ACC112 (cell line): ENCODE results near the gene LY86.

Source experiments
- H2AFZ ChIP-seq: fragments of 200-600 bp; sonication (generic); one replicate; pipeline ENCODE4 v1.6.0; 2017; ENCODE audit warnings: antibody characterized with exemption, low read length; ENCODE audit not compliant: unreplicated experiment
- H3K27ac ChIP-seq: fragments of 200-600 bp; sonication (generic); 2 replicates; pipeline ENCODE4 v1.5.1; 2014; ENCODE audit warnings: low read depth, mild to moderate bottlenecking, antibody characterized with exemption, low read length, moderate library complexity
- H3K27me3 ChIP-seq: fragments of 200-600 bp; sonication (generic); 2 replicates; pipeline ENCODE4 v1.6.1; 2014; ENCODE audit warnings: mild to moderate bottlenecking, antibody characterized with exemption, low read length, moderate library complexity, mixed read lengths; ENCODE audit not compliant: insufficient read depth
- H3K36me3 ChIP-seq: fragments of 200-600 bp; sonication (generic); 2 replicates; pipeline ENCODE4 v1.6.1; 2016; ENCODE audit warnings: mild to moderate bottlenecking, antibody characterized with exemption, low read length, moderate library complexity, mixed read lengths; ENCODE audit not compliant: insufficient read depth
- H3K4me1 ChIP-seq: fragments of 200-600 bp; sonication (generic); one replicate; pipeline ENCODE4 v1.6.1; 2016; ENCODE audit warnings: low read length, mixed read lengths; ENCODE audit not compliant: insufficient read depth, unreplicated experiment, control insufficient read depth
- H3K4me3 ChIP-seq: fragments of 200-600 bp; sonication (generic); 2 replicates; pipeline ENCODE4 v1.5.1; 2014; ENCODE audit warnings: mild to moderate bottlenecking, low read depth, low read length
- H3K79me2 ChIP-seq: fragments of 200-600 bp; sonication (generic); one replicate; pipeline ENCODE4 v1.6.0; 2016; ENCODE audit warnings: low read length; ENCODE audit not compliant: control insufficient read depth, unreplicated experiment, insufficient read depth

LY86 gene

DNA sequence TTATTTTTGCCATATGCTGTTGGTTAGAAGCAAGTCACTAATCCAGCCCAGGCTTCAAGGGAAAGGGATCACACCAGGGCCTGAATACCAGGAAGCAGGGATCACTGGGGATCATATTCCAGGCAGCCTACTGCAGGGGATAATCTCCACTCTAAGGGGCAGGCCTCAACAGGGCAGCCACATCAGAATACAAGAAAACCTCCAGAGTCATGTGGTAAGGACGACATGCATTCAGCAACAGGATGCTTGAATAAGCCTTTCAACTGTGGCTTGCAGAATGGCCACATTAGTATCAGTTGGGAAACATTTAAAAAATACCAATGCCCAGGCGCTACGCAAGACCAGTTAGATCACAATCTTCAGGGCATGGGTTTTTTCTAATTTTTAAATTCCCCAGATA, 109.1 kb downstream of the LY86 start:
- Histone ChIP-seq H3K4me3 (no peak overlapping the region), H2AFZ (no peak overlapping the region), H3K4me1 (peaks cover 17% of the 10 kb centered on the region), H3K27me3 (peaks cover 11% of the 10 kb centered on the region; the same call in 1 of the 2 replicates), H3K27ac (no peak overlapping the region), H3K36me3 (no peaks in the 10 kb centered on the region), H3K79me2 (no peaks in the 10 kb centered on the region)

DNA sequence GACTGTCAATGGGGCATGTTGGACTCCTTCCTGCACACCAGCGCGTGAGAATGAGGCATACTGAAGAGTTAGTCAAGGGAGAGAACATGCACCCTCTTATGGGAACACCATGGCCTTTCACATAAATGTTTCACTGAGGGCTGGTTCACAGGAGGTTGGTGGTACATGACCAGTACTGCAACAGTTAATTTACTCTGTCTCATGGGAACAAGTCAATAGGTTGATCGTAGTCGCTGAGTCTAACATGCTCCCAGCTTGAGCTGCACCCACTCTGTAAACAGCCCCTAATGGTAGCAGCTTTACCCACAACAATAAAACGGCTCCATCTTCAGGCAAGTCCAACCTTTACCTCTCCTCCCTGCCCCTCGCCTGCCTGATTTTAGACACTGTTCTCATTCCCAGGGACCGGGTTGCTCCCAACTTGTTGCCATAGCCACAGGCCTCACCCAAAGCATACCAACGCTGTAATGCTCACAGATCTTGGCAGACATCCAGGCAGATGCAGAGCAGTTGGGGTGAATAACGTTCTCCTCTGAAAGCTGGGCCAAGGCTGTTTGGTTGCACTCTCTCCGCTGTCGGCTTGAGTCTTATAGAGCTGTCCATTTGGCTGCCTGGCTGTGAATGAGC, 111.3 kb downstream of the LY86 start:
- no peaks in the 10 kb centered on the region for H3K79me2 ChIP-seq
- peak overlapping the region; percentile 51; the same call in 1 of the 2 replicates for H3K27ac ChIP-seq
- peaks cover 11% of the 10 kb centered on the region; the same call in 1 of the 2 replicates for H3K27me3 ChIP-seq
- no peaks in the 10 kb centered on the region for H3K36me3 ChIP-seq
- peak overlapping the region; percentile 28 for H2AFZ ChIP-seq
- no peak overlapping the region for H3K4me3 ChIP-seq
- peaks cover 17% of the 10 kb centered on the region for H3K4me1 ChIP-seq

DNA sequence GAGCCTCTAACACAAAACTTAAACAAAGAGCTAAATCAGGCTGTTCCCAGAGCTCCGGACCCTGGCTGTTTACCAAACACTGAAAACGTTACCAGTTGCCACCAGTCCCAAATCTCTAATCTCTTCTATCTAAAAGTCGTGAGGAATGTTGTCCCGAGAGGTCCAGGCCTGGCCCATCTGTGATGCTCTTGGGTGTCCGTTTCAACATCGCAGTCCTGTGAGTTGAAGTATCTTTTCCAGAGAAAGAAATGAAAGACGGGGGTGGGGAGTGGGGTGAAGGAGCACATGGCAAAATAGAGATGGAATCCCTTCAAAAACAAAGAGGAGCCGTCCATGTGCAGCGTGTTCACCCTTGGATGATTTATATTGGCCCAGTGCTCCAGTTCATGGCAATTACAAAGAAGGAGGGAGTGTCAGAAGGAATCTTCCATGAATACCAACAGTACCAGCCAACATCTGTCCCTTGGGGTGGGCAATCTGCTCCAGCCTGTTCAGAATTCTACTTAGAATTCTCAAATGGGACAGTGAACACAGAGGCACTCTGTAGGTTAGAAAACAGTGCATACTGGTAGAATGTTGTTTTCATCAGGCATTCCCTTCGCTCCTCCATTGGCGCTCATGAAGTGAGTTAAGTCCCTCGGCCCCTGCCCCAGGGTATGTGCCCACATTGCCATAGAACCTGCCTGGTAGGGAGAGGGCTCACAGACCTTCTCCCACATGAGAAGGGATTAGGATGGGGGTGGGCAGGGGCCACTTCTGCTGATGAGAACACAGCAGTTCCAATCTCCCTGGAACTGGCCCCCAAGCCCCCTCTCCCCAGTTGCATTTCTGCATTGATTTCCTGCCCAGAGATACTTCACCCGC, 112.1 kb downstream of the LY86 start:
- Histone ChIP-seq H3K27ac (peak overlapping the region; percentile 51; the same call in 1 of the 2 replicates), H3K36me3 (no peaks in the 10 kb centered on the region), H3K27me3 (peaks cover 11% of the 10 kb centered on the region; the same call in 1 of the 2 replicates), H3K4me3 (no peak overlapping the region), H3K79me2 (no peaks in the 10 kb centered on the region), H2AFZ (peak overlapping the region; percentile 28), H3K4me1 (peaks cover 17% of the 10 kb centered on the region)

DNA sequence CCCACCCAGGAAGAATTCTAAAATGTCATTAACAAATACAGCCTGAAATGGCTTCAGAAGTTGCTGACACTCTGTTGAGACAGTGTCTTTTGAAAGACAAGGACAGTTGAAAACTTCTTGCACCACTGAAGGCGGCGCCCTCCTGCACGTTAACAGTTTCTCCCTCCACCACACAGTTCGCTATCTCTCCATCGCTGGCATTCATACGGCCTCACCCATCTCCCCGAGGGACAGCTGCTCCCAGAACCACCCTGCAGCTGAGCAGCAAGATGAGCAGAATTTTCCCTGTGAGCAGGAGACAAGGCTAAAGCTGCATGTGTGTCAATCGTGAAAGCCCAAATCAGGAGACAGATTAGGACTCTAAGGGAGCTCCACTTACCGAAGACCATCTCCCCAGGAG, 113.3 kb downstream of the LY86 start:
- Histone ChIP-seq H3K27me3 (peaks cover 11% of the 10 kb centered on the region; the same call in 1 of the 2 replicates), H3K36me3 (no peaks in the 10 kb centered on the region), H3K27ac (no peak overlapping the region), H3K4me1 (peaks cover 11% of the 10 kb centered on the region), H2AFZ (no peak overlapping the region), H3K4me3 (no peak overlapping the region), H3K79me2 (no peaks in the 10 kb centered on the region)

DNA sequence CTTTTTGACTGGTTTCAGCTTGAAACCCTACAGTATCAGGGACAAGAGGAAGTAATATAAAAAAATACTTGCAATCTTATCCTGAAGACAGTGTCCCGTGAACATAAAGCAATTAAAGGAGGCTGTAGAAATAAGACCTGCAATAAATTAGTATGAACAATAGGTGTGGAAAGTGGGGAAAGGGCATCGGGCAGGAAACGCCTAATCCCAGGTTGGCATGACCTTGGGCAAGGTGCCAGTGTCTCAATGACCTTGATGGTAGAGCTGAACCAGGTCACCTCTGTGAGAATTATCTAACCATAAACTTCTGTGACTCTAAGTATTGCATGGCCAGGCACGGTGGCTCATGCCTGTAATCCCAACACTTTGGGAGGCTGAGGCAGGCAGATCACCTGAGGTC, 115.2 kb downstream of the LY86 start:
- H3K4me1 ChIP-seq, result peaks cover 11% of the 10 kb centered on the region
- no peak overlapping the region for H3K4me3 ChIP-seq
- H3K36me3 ChIP-seq, result no peaks in the 10 kb centered on the region
- H3K27ac ChIP-seq, result no peak overlapping the region
- no peak overlapping the region for H2AFZ ChIP-seq
- H3K79me2 ChIP-seq, result no peaks in the 10 kb centered on the region
- peaks cover 23% of the 10 kb centered on the region; the same call in 1 of the 2 replicates for H3K27me3 ChIP-seq
